IPS DF 4.7 (cell line): ENCODE data around the gene MYCBP2.

Experiments
- DNase-seq: peaks from one replicate; pipeline ENCODE4 v3.0.0-alpha.2; 2013; ENCODE audit warnings: low spot score; ENCODE audit errors: extremely low read depth

Gene MYCBP2

GRCh38 chr13:77114271-77114670 is 212.6 kb downstream of the MYCBP2 start:
- no peak for DNase-seq

- DNase-seq = no peak
Observed at GRCh38 chr13:77113496-77113895, 213.4 kb downstream of the MYCBP2 start.

- no peak for DNase-seq
Observed at GRCh38 chr13:77105051-77105450, 221.8 kb downstream of the MYCBP2 start.

GRCh38 chr13:77099415-77099814 is 227.5 kb downstream of the MYCBP2 start:
- DNase-seq = no peak

- no peak for DNase-seq
Observed at GRCh38 chr13:77095288-77095687, 231.6 kb downstream of the MYCBP2 start.

- no peak for DNase-seq
Observed at GRCh38 chr13:77094773-77095172, 232.1 kb downstream of the MYCBP2 start.

GRCh38 chr13:77093735-77094134 is 233.2 kb downstream of the MYCBP2 start:
- DNase-seq = no peak

GRCh38 chr13:77084755-77085154 is 242.1 kb downstream of the MYCBP2 start:
- no peak for DNase-seq

- DNase-seq = no peak
Observed at GRCh38 chr13:77079902-77080413, 246.9 kb downstream of the MYCBP2 start.

- DNase-seq = no peak
Observed at GRCh38 chr13:77067519-77067918, 259.4 kb downstream of the MYCBP2 start.

- no peak for DNase-seq
Observed at GRCh38 chr13:77065461-77066147, 261.3 kb downstream of the MYCBP2 start.

GRCh38 chr13:77062097-77062496 is 264.8 kb downstream of the MYCBP2 start:
- DNase-seq = no peak

GRCh38 chr13:77061362-77061761 is 265.5 kb downstream of the MYCBP2 start:
- DNase-seq = no peak

- no peak for DNase-seq
Observed at GRCh38 chr13:77056886-77057285, 270.0 kb downstream of the MYCBP2 start.

GRCh38 chr13:77056382-77056781 is 270.5 kb downstream of the MYCBP2 start:
- DNase-seq = no peak

- DNase-seq = no peak
Observed at GRCh38 chr13:77055158-77055557, 271.7 kb downstream of the MYCBP2 start.

GRCh38 chr13:77053192-77053591 is 273.7 kb downstream of the MYCBP2 start:
- no peak for DNase-seq

- DNase-seq = no peak
Observed at GRCh38 chr13:77048681-77049080, 278.2 kb downstream of the MYCBP2 start.

- DNase-seq = no peak
Observed at GRCh38 chr13:77047649-77048343, 279.1 kb downstream of the MYCBP2 start.

GRCh38 chr13:77042566-77043177 is 284.2 kb downstream of the MYCBP2 start:
- no peak for DNase-seq

- DNase-seq = no peak
Observed at GRCh38 chr13:77040835-77041234, 286.1 kb downstream of the MYCBP2 start.

- DNase-seq = no peak
Observed at GRCh38 chr13:77040076-77040475, 286.8 kb downstream of the MYCBP2 start.
